SJCRH30 (cell line): ENCODE measurements around the gene DLG5. TPM values are rescaled to one million over a fixed set of nuclear protein-coding genes. Genes with fewer than 3 reads are reported as not detected.

Experiments used
- DNase-seq, 2 experiments: peaks; one replicate each; pipeline ENCODE4 v3.0.0-alpha.2; 2015 to 2020
- H3K27ac ChIP-seq: fragments of 250-450 bp; sonication (Bioruptor Pico); 2 replicates; pipeline ENCODE4 v1.5.1; 2020; ENCODE audit warnings: mild to moderate bottlenecking, moderate library complexity
- H3K27me3 ChIP-seq: fragments of 250-450 bp; sonication (Bioruptor Pico); 2 replicates; pipeline ENCODE4 v1.5.1; 2020; ENCODE audit warnings: mild to moderate bottlenecking, moderate library complexity
- H3K36me3 ChIP-seq: fragments of 250-450 bp; sonication (Bioruptor Pico); 2 replicates; pipeline ENCODE4 v1.5.1; 2020; ENCODE audit warnings: mild to moderate bottlenecking, moderate library complexity
- H3K4me1 ChIP-seq: fragments of 250-450 bp; sonication (Bioruptor Pico); 2 replicates; pipeline ENCODE4 v1.5.1; 2020; ENCODE audit warnings: mild to moderate bottlenecking, moderate library complexity
- H3K4me3 ChIP-seq: fragments of 250-450 bp; sonication (Bioruptor Pico); 2 replicates; pipeline ENCODE4 v1.5.1; 2020; ENCODE audit warnings: mild to moderate bottlenecking, moderate library complexity
- H3K9me3 ChIP-seq: fragments of 250-450 bp; sonication (Bioruptor Pico); replicated peaks from 2 replicates; pipeline ENCODE4 v1.5.1; 2020; ENCODE audit warnings: mild to moderate bottlenecking, moderate library complexity
- total RNA-seq: library from RNA; depleted of rRNA; stranded (reverse); fragments of >200 nt; shearing (Covaris generic); gene quantifications from 2 replicates; pipeline ENCODE4 v1.2.3, GENCODE V29; 2014

DLG5 gene
- total RNA-seq, 1 experiment from 2014 or later = 22.5 TPM

DNA sequence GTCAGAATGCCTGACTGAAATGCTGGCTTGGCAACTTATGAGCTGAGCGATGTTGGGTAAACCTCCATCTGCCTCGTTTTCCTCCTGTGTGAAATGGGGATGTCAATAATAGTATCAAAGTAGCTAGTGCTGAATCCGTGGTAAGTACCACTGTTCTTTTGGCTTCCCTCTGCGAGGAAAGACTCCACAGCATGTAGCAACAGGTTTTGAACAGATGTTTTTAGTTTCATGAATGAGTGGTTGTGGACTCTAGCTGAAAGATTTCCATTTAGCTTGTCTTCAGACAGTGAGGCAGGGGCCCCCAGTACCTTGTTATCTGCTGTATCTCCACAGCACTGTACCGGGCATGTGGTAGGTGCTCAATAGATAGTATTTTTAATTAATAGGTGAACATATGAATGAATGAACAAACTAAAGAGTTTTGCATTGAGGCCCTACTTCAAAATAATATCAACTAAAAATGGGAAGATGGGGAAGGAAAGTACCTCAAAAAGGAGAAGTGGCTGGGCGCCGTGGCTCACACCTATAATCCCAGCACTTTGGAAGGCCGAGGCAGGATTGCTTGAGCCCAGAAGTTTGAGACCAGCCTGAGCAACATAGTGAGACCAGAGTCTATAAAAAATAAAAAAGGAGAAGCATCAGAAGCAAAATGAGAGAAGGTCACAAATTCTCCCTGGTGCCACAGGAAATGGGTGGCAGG lies 5.6 kb upstream of the DLG5 start:
- H3K27ac ChIP-seq = no peak overlapping the region
- no peak overlapping the region for H3K4me3 ChIP-seq
- H3K36me3 ChIP-seq = no peaks in the 10 kb centered on the region
- no peaks in the 10 kb centered on the region for H3K9me3 ChIP-seq
- DNase-seq = no peak
- H3K4me1 ChIP-seq = peaks cover 8% of the 10 kb centered on the region
- no peaks in the 10 kb centered on the region for H3K27me3 ChIP-seq

DNA sequence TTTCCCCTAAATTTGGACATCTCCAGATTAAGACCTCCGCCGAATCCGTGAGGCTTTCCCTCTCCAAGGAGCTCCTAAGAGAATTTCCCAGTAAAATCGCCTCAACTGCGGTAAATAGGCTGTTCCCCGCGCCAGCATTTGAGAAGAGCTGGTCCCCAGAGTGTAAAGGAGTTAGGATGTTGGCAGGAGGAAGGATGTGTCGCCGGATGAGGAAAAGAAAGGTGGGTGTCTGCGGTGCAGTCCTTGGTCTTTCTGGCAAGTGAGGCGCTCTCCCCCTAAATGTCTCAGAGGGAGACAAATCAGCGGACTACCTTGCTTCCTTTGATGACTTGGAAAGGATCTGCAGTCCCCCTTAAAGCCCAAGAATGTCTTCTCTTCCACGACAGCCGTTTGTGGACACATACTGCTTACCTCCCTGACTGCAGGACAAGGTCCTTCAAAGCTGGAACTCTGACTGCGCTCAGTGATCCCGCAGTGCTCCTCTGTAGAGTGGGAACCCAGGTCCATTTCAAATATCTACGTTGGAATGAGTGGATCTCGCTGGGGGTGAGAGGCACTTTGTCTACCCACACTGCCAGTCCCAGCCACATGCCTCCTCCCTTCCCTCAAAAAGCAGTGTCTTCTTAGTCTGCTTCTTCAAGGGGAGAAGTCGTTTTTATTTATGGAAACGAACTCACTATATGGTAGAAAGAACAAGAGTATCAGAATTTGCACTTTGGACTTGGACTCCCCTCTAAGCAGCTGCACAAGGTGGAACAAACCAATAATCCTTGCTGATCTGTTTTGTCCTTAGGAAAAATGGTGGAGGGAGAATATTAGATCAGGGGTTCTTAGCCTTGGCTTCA lies 1.1 kb upstream of the DLG5 start:
- Histone ChIP-seq H3K4me3 (peak overlapping the region; percentile 88), H3K27me3 (no peaks in the 10 kb centered on the region), H3K36me3 (no peaks in the 10 kb centered on the region), H3K4me1 (peaks cover 7% of the 10 kb centered on the region), H3K27ac (no peak overlapping the region), H3K9me3 (no peaks in the 10 kb centered on the region)
- peak; percentile 9 to 35 for DNase-seq

DNA sequence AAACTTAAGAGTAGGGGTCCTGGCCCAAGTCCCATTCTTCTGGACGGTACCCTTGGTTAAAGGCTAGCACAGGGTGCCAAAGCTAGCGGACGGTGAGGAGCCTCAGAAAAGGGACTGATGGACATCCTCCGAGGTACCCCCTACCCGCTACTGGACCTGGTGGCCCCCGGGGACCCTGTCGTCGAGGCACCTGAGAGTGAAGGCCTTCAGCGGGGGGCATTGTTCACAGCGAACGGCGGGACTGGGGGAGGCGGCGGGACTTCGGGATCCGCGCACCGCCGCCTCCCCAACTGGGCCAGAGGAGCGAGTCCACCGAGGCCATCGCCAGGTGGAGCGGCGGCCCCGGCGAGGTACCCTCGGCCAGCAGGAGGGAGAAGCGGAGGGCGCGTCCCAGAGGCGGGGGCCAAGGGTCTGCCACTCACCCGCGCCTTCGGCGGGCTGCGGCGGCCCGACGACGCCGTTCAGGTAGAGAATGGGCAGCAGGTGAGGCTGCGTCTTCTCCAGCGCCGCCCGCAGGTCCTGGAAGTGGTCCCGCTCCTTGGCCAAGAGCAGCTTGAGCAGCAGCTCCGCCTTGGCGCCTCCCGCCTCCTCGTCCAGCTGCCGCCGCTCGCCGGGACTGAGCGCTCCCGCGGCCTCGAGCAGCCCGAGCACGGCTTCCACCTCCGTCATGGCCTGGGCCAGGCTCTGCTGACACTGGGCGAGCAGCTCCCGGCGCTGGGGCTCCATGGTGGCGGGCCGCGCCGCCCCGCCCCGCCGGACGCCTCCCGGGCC lies 575 bp downstream of the DLG5 start:
- H3K9me3 ChIP-seq = no peaks in the 10 kb centered on the region
- H3K27me3 ChIP-seq = no peaks in the 10 kb centered on the region
- H3K4me1 ChIP-seq = peaks cover 7% of the 10 kb centered on the region
- H3K4me3 ChIP-seq = peak overlapping the region; percentile 88
- H3K27ac ChIP-seq = no peak overlapping the region
- DNase-seq = peak; percentile 38 to 45
- H3K36me3 ChIP-seq = no peaks in the 10 kb centered on the region

DNA sequence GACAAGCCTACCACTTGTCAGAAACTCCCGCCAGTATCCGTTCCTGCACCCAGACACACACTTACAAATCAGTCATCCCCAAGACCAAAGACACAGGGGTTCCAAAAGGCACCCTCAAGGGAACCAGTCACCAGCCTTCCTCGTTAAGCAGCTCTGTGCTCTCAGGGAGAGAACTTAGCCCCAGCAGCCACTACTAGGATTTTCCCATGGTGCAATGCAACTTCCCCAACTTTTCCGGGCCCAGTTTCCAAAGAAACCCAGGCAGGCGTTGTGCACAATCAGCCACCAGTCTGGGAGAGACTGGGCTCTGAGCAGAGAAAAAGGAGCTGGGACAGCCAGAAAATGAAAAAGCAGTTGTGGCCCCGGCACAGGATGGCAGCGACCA lies 1.2 kb downstream of the DLG5 start:
- DNase-seq = peak; percentile 49 to 68
- no peaks in the 10 kb centered on the region for H3K9me3 ChIP-seq
- no peaks in the 10 kb centered on the region for H3K27me3 ChIP-seq
- H3K36me3 ChIP-seq = no peaks in the 10 kb centered on the region
- H3K4me3 ChIP-seq = peak overlapping the region; percentile 88
- no peak overlapping the region for H3K27ac ChIP-seq
- peaks cover 8% of the 10 kb centered on the region for H3K4me1 ChIP-seq

GRCh38 chr10:77922566-77923179 lies 3.9 kb downstream of the DLG5 start:
- DNase-seq = no peak
- peaks cover 17% of the 10 kb centered on the region for H3K4me1 ChIP-seq
- no peak overlapping the region for H3K27ac ChIP-seq
- H3K4me3 ChIP-seq = no peak overlapping the region
- no peaks in the 10 kb centered on the region for H3K27me3 ChIP-seq
- no peaks in the 10 kb centered on the region for H3K9me3 ChIP-seq
- H3K36me3 ChIP-seq = no peaks in the 10 kb centered on the region

DNA sequence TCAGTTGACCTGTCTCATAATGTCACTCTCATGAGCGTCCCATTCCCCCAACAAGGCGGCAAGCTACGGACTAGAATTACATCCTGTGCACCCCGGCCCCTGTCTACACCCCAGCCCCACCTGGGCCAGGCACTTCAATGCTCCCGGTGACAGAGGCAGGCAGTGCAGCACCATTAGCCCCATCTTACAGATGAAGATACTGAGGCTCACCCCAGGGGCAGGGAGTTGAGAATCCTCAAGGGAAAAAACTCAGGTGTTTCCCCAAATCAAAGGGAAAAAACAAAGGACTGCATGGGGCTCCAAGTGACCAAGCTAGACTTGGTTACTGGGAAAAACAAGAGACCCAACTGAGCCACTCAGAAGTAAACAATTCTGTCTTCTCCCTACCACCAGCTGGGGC lies 4.5 kb downstream of the DLG5 start:
- Histone ChIP-seq H3K4me3 (no peak overlapping the region), H3K36me3 (no peaks in the 10 kb centered on the region)
- DNase-seq = no peak

GRCh38 chr10:77921395-77921794 lies 5.2 kb downstream of the DLG5 start:
- H3K4me1 ChIP-seq = peaks cover 17% of the 10 kb centered on the region
- no peak overlapping the region for H3K27ac ChIP-seq
- H3K27me3 ChIP-seq = no peaks in the 10 kb centered on the region
- no peaks in the 10 kb centered on the region for H3K36me3 ChIP-seq
- no peak for DNase-seq
- H3K4me3 ChIP-seq = no peak overlapping the region
- H3K9me3 ChIP-seq = no peaks in the 10 kb centered on the region

More for the DNA sequence above, 4.5 kb downstream of the DLG5 start:
- H3K4me1 ChIP-seq = peaks cover 17% of the 10 kb centered on the region
- no peak overlapping the region for H3K27ac ChIP-seq
- H3K9me3 ChIP-seq = no peaks in the 10 kb centered on the region
- no peaks in the 10 kb centered on the region for H3K27me3 ChIP-seq

DNA sequence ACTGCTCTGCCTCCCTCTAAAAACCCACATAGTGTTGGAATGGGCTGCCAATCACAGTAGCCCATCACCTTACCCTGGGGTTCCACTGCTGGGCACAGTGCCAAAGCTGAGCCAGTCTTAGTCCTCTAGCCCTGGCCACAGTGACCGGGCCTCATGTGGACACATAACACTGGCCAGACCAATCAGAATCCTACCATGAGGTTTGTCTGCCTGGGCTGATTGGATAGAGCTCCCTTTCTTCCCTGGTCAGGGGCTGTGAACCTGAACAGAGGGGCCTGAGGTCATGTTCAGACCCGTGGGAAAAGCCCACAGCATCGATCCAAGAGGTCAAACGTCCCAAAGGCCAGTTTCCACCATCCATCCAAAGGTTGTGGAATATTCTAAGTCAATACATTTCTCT lies 6.1 kb downstream of the DLG5 start:
- H3K4me3 ChIP-seq = no peak overlapping the region
- H3K27me3 ChIP-seq = no peaks in the 10 kb centered on the region
- DNase-seq = no peak
- H3K4me1 ChIP-seq = peaks cover 16% of the 10 kb centered on the region
- H3K36me3 ChIP-seq = no peaks in the 10 kb centered on the region
- no peaks in the 10 kb centered on the region for H3K9me3 ChIP-seq
- no peak overlapping the region for H3K27ac ChIP-seq

DNA sequence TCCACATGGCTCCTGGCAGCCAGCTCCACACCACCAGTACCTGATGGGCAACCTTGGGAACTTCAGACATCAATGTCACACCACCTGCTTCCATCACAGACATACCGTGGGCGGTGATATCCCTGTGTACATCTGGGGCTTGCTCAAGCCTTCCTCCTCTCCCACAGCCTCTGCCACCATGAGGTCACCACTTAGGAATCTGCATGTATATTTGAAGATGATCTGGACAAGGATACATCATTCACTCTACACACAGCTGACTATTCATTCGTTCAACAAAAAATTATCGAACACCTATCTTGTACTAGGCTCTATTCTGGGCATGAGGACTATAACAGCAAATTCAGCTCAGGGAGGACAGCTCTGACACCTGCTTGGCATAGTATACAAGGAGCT lies 6.8 kb downstream of the DLG5 start:
- Histone ChIP-seq H3K9me3 (no peaks in the 10 kb centered on the region), H3K4me3 (no peak overlapping the region), H3K4me1 (peaks cover 10% of the 10 kb centered on the region), H3K27ac (no peak overlapping the region), H3K27me3 (no peaks in the 10 kb centered on the region), H3K36me3 (no peaks in the 10 kb centered on the region)
- peak; percentile 50 for DNase-seq

DNA sequence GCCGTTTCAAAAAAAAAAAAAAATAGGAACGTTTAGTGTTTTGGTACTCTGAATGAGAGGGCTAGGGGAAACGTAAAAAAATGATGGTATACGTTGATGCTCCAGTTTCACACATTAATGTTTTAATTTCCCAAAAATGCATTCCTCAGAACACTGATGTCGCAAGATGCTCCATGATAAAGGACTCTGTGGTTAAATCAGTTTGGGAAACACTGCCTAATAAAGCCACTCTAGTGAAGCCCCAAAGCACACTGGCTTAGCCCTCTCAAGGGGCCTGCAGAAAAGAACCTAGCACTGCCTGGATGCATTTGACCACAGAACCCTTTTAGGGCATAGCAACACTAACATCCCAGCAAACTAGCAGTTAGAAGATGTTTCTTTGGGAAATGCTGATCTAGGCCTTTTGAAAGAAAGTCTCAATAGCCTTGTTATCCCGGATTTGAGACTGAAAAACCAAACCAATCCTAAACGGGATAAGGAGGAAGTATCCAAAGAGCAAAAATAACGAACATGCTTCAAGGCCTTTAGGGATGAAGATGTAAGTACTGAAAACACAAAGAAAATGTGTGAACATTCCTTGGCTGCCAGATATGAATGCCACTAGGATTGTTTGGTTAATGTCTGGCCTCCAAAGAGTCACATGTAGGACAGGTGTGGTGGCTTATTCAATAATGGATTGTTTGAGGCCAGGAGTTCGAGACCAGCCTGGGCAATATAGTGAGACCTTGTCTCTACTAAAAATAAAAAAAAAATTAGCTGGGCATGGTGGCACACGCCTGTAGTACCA lies 11.0 kb downstream of the DLG5 start:
- no peaks in the 10 kb centered on the region for H3K36me3 ChIP-seq
- H3K4me1 ChIP-seq = peaks cover 10% of the 10 kb centered on the region
- no peaks in the 10 kb centered on the region for H3K9me3 ChIP-seq
- no peak overlapping the region for H3K27ac ChIP-seq
- no peaks in the 10 kb centered on the region for H3K27me3 ChIP-seq
- DNase-seq = no peak
- H3K4me3 ChIP-seq = no peak overlapping the region

DNA sequence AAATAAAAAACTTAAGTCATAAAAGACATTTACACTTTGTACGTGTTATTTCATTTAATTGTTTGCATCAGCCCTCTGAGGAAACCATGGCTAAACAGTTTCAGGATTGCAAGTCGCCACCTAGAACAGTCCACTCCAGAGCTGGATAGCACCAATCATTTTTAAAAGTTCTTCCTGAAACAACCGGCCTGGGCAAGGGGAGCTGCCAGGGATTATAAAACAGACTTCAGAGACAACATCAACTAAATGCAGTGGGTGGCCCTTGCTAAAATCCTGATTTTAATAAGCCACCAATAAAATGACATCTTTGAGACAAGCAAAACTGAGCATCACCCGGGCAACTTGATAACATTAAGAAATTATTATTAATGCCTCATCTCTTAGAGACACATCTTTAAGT lies 13.5 kb downstream of the DLG5 start:
- Histone ChIP-seq H3K9me3 (no peaks in the 10 kb centered on the region), H3K36me3 (no peaks in the 10 kb centered on the region), H3K4me3 (no peak overlapping the region), H3K27me3 (no peaks in the 10 kb centered on the region), H3K27ac (no peak overlapping the region), H3K4me1 (no peaks in the 10 kb centered on the region)
- DNase-seq = no peak

DNA sequence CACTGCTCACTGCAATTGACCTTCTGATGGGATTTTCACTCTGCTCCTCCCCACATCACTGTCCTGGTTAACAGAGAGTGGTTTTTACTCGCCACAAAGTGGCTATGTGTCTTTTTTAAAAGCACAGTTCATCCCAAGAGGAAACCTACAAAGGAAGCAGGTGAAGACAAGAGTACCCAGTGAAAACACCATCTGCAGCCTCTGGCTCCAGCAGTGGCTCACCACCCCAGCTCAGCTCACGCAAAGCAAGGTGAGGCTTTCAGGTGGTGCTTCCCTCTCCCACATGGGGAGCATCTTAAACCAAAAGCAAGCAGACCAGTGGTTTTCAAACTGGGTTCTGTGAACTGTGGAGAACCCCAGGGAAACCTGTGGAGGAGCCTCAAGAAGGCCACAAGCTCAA lies 14.0 kb downstream of the DLG5 start:
- no peak for DNase-seq
- no peak overlapping the region for H3K4me3 ChIP-seq
- no peaks in the 10 kb centered on the region for H3K36me3 ChIP-seq
- no peaks in the 10 kb centered on the region for H3K27me3 ChIP-seq
- no peaks in the 10 kb centered on the region for H3K9me3 ChIP-seq
- H3K4me1 ChIP-seq = no peaks in the 10 kb centered on the region
- no peak overlapping the region for H3K27ac ChIP-seq

DNA sequence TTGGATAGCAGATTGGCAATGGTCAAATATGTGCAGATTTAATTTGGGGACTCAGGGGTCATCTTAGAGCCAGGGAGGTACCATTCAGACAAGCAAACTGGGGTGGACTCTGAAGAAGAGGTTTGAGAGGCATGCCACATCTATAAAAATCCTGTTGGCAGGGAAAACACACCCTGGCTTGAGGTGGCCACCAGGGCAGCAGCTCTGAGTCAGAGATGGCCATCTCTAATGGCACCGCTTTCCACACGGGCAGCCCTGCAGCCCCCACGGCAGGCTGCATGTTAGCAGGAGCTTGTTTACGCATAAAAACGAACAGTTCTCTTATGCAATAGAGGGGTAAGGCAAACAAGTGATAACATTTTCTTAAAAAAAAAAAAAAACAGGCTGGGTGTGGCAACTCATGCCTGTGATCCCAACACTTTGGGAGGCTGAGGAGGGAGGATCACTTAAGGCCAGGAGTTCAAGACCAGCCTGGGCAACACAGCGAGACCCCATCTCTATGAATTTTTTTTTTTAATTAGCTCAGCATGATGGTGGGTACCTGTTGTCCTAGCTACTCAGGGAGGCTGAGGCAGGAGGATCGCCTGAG lies 14.9 kb downstream of the DLG5 start:
- Histone ChIP-seq H3K27ac (no peak overlapping the region), H3K4me1 (no peaks in the 10 kb centered on the region), H3K4me3 (no peak overlapping the region), H3K9me3 (no peaks in the 10 kb centered on the region), H3K27me3 (no peaks in the 10 kb centered on the region), H3K36me3 (no peaks in the 10 kb centered on the region)
- DNase-seq = no peak
